HG03045 (cell line): ENCODE data around the gene NAA20.

Source experiments
- ATAC-seq: cut with Tn5 transposase; IDR thresholded peaks from one replicate; pipeline ENCODE4 v1.9.1; 2021; ENCODE audit warnings: mild to moderate bottlenecking, moderate library complexity; ENCODE audit not compliant: unreplicated experiment

Gene NAA20

GRCh38 chr20:20017001-20017843 lies at the start of gene NAA20:
Gene NAA20 (plus strand): TSS chr20:20017362. CDS start chr20:20017397, 35 bp downstream.
- peak; percentile 99 for ATAC-seq

DNA sequence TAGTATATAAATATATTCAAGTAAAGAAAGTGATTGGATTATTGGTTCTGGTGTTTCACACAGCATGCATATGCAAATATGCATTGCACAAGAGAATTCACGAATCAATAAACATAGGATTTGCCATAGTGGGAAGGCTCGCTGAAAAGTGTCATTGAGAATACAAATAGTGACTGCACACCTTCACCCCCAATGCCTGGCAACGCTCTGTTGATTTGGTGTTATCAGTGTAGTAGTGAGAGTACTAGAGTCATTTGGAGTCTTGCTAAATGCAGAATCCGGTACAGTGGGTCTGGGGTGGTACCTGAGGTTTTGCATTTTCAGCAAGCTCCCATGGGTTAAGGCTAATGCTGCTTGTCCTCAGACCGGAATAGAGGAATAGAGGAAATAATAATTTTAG lies 49.7 kb upstream of the NAA20 start:
- ATAC-seq = no peak

GRCh38 chr20:19968028-19968427 lies 49.1 kb upstream of the NAA20 start:
- ATAC-seq = no peak

- no peak for ATAC-seq
These were observed 48.6 kb upstream of the NAA20 start for GRCh38 chr20:19968466-19969073.

- ATAC-seq = no peak
These were observed 48.1 kb upstream of the NAA20 start for GRCh38 chr20:19969106-19969505.

- ATAC-seq = no peak
These were observed 47.5 kb upstream of the NAA20 start for GRCh38 chr20:19969507-19970255.

DNA sequence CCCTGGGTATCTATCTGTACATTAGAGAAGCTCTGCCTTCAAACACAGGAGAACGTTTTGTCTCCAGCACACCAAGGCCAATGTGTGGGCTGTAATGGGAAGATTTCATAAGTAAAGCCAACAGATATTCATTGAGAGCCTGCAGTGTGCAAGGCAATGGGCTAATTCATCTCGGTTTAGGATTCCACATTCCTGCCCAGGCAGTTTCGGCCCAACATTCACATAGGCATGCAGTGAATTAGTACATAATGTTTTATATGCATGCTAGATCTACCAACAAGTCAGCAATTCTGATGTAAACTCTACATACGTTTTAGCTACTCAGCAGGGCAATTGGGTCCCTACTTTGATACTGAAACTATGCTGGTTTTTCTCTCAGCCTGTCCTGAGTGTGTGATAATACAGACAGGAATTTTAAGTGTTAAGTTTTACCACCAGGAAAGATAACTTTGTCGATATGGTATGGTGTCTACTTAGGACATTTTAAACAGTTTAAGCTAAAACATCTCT lies 46.9 kb upstream of the NAA20 start:
- no peak for ATAC-seq

- no peak for ATAC-seq
These were observed 46.0 kb upstream of the NAA20 start for GRCh38 chr20:19971116-19971515.

- ATAC-seq = no peak
These were observed 43.1 kb upstream of the NAA20 start for GRCh38 chr20:19973961-19974629.

DNA sequence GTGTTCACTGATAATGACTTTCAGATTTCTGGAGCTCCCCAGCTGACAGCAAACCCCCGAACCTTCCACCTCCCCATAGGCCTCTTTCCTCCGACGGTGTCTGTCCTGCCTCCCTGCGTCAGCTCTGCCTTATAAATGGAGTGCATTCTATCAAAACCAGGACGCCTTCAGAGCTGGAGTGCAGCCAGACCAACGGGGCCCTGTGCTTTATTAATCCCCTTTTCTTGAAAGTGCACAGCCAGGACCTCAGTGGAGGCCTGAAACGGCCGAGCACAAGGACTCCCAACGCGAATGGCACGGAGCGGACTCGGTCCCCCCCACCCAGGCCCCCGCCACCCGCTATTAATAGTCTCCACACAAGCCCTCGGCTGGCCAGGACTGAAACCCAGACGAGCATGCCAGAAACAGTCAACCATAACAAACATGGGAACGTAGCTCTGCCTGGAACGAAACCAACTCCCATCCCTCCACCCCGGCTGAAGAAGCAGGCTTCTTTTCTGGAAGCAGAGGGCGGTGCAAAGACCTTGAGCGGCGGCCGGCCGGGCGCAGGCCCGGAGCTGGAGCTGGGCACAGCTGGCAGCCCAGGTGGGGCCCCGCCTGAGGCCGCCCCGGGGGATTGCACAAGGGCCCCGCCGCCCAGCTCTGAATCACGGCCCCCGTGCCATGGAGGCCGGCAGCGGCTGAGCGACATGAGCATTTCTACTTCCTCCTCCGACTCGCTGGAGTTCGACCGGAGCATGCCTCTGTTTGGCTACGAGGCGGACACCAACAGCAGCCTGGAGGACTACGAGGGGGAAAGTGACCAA lies 42.3 kb upstream of the NAA20 start:
- ATAC-seq = no peak

DNA sequence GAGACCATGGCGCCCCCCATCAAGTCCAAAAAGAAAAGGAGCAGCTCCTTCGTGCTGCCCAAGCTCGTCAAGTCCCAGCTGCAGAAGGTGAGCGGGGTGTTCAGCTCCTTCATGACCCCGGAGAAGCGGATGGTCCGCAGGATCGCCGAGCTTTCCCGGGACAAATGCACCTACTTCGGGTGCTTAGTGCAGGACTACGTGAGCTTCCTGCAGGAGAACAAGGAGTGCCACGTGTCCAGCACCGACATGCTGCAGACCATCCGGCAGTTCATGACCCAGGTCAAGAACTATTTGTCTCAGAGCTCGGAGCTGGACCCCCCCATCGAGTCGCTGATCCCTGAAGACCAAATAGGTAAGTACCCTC lies 41.7 kb upstream of the NAA20 start:
- no peak for ATAC-seq

DNA sequence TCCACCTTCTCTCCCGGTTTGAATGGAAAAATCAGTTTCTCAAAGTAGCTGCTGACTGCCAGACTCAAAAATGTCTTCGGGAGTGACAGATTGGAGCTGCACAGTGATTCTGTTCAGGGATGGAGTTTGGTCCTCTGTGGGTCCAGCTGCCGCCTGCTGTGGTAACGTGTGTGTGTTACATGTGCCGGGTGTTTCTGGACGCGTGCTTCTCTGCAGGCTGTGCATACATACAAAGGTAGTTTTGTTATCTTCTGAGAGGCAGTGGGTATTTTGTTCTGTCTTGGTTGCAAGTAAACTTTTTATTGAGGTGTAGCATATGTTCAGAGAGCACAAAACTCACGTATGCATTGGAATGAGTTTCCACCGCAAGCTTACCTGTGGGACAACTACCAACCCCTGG lies 41.3 kb upstream of the NAA20 start:
- ATAC-seq = no peak

DNA sequence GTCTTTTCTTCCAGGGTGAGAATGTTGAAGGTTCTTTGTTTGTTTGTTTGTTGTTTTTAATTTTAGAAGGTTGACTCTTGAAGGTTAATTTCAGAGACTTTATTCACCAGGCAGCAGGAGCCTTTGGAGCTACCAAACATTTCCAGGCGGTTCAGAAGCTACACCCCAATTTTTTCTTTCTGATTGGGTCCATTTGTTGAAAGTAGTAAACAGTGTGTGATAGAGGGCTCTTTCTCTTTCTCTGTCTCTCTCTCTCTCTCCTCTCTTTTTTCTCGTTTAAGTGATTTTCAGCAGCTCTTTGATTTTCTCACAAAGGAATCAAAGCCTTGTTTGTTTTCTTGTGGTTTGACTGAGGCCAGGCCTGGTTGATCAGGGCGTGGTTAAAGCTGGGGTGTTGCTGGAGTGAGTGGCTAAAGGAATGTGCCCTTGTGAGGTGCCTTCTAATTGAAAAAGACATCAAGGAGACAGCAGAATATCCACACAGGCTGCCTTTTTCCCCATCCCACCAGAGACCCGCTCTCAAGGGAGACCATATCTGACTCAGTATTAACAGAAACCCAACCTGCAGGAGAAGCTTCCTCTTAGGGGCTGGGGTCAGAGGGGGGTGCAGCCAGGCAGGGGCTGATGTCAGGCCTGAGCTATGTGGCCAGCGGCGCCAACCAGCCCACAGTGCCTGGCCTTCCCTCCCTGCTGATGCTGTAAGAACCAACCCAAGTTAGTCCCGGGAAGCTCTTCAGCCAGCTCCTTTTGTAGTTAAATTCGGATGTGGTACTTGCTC lies 40.4 kb upstream of the NAA20 start:
- ATAC-seq = no peak

GRCh38 chr20:19977373-19977770 lies 39.8 kb upstream of the NAA20 start:
- no peak for ATAC-seq

GRCh38 chr20:19978511-19979210 lies 38.5 kb upstream of the NAA20 start:
- ATAC-seq = no peak

DNA sequence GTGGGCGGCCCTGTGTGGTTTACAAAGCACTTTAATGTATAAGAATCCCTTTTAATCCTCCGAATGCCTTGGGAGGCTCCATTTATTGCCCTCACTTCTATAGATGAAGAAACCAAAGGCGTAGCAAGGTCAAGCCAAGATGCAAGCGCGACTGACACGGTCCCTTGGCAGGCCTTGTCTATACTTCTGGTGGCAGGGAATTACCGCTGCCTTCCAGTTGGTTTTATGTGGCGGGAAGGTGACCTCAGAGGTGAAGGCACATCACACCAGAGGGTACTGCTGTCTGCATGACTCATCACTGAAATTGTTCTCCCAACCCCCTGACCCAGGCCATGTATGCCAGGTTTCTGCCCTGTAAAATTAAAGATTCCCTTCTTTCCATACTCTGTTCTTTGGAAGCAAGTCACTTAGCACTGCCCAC lies 36.1 kb upstream of the NAA20 start:
- no peak for ATAC-seq

DNA sequence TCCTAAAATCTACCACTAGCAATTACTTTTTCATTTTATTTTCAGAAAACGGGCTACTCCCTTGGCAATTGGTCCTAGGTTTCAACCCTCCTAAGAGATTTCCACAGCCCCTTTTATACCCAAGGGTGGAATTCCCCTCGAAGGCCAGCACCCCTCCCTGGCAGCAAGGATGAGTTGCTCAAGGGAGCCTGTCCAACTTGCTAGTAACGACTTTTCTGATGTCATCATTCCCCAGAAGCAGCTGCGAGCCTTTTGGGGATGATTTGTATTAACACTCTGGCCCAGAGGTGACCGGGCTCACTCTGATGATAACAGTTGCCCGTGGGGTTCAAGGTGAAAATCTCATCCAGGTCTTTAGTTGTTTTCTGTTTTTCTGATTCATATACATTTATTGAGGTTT lies 30.7 kb upstream of the NAA20 start:
- ATAC-seq = no peak

DNA sequence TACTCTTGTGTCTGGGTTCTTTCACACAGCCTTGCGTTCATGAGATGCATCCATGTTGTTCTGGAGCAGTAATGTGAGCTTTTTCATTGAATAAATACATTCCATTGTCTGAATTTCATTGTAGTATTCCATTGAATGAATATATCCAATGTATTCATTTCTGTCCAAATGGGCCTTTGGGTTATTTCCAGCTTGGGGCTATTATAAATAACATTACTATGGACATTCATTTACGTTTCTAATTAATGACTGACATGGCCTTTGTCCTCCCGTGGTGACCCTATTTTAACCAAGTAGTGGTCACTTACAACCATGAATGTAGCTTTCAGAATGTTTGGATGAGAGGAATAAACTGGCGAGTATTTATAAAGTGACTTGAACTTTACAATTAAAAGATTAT lies 30.1 kb upstream of the NAA20 start:
- no peak for ATAC-seq

GRCh38 chr20:19990850-19991249 lies 26.3 kb upstream of the NAA20 start:
- no peak for ATAC-seq
